MM.1S (cell line): ENCODE data around the gene TAPBP.
"Not testable (repeated sequence)": the region's sequence is repeated elsewhere in the genome, so short reads cannot be mapped to it uniquely, and the experiment has no call there.

ENCODE experiments used
- DNase-seq: peaks from one replicate; pipeline ENCODE4 v3.0.0-alpha.2; 2015
- H2AFZ ChIP-seq: fragments of 300-600 bp; sonication (generic); 2 replicates; pipeline ENCODE4 v1.6.0; 2016; ENCODE audit warnings: antibody characterized with exemption, low read length
- H3F3A ChIP-seq: fragments of 300-600 bp; sonication (generic); 2 replicates; pipeline ENCODE4 v1.6.1; 2016; ENCODE audit warnings: mild to moderate bottlenecking, antibody characterized with exemption, low read length, moderate library complexity, mixed read lengths; ENCODE audit not compliant: insufficient read depth
- H3K27ac ChIP-seq: fragments of 300-600 bp; sonication (generic); 2 replicates; pipeline ENCODE4 v1.5.1; 2016; ENCODE audit warnings: mild to moderate bottlenecking, low read length
- H3K27me3 ChIP-seq: fragments of 300-600 bp; sonication (generic); replicated peaks from 2 replicates; pipeline ENCODE4 v1.6.0; 2016; ENCODE audit warnings: low read length; ENCODE audit not compliant: insufficient read depth
- H3K36me3 ChIP-seq: fragments of 300-600 bp; sonication (generic); replicated peaks from 2 replicates; pipeline ENCODE4 v1.6.1; 2016; ENCODE audit warnings: mild to moderate bottlenecking, low read length, mixed read lengths; ENCODE audit not compliant: insufficient read depth
- H3K4me1 ChIP-seq: fragments of 300-600 bp; sonication (generic); 2 replicates; pipeline ENCODE4 v1.6.1; 2016; ENCODE audit warnings: low read length, mixed read lengths
- H3K4me2 ChIP-seq: fragments of 300-600 bp; sonication (generic); 2 replicates; pipeline ENCODE4 v1.6.0; 2016; ENCODE audit warnings: low read depth, low read length
- H3K4me3 ChIP-seq: fragments of 300-600 bp; sonication (generic); 2 replicates; pipeline ENCODE4 v1.5.1; 2016; ENCODE audit warnings: low read length, mixed read lengths
- H3K79me2 ChIP-seq: fragments of 300-600 bp; sonication (generic); 2 replicates; pipeline ENCODE4 v1.6.1; 2016; ENCODE audit warnings: mixed run types, low read length, mixed read lengths
- H3K9ac ChIP-seq: fragments of 300-600 bp; sonication (generic); 2 replicates; pipeline ENCODE4 v1.6.1; 2016; ENCODE audit warnings: low read length, mixed read lengths
- H3K9me2 ChIP-seq: fragments of 300-600 bp; sonication (generic); replicated peaks from 2 replicates; pipeline ENCODE4 v1.6.1; 2016; ENCODE audit warnings: mild to moderate bottlenecking, low read length, mixed read lengths; ENCODE audit not compliant: insufficient read depth
- H3K9me3 ChIP-seq: fragments of 300-600 bp; sonication (generic); replicated peaks from 2 replicates; pipeline ENCODE4 v1.6.1; 2016; ENCODE audit warnings: mild to moderate bottlenecking, low read length, mixed read lengths; ENCODE audit not compliant: insufficient read depth
- H4K20me1 ChIP-seq: fragments of 300-600 bp; sonication (generic); 2 replicates; pipeline ENCODE4 v1.6.1; 2016; ENCODE audit warnings: mild to moderate bottlenecking, low read length, moderate library complexity, mixed read lengths; ENCODE audit not compliant: insufficient read depth
- EZH2 ChIP-seq: fragments of 300-600 bp; sonication (generic); optimal IDR thresholded peaks from 2 replicates; pipeline ENCODE3; 2017; ENCODE audit warnings: low read depth, mild to moderate bottlenecking, antibody characterized with exemption, low read length, mixed read lengths
- EZH2phosphoT487 ChIP-seq: fragments of 300-600 bp; sonication (generic); IDR thresholded peaks from 2 replicates; pipeline ENCODE4 v1.6.1; 2018; ENCODE audit warnings: antibody characterized with exemption, low read length
- TF ChIP-seq, protein P1 (sequence below): fragments of 300-600 bp; sonication (generic); IDR thresholded peaks from 2 replicates; pipeline ENCODE4 v1.5.1; 2016; ENCODE audit warnings: antibody characterized with exemption, low read length, mixed read lengths

TAPBP gene

DNA sequence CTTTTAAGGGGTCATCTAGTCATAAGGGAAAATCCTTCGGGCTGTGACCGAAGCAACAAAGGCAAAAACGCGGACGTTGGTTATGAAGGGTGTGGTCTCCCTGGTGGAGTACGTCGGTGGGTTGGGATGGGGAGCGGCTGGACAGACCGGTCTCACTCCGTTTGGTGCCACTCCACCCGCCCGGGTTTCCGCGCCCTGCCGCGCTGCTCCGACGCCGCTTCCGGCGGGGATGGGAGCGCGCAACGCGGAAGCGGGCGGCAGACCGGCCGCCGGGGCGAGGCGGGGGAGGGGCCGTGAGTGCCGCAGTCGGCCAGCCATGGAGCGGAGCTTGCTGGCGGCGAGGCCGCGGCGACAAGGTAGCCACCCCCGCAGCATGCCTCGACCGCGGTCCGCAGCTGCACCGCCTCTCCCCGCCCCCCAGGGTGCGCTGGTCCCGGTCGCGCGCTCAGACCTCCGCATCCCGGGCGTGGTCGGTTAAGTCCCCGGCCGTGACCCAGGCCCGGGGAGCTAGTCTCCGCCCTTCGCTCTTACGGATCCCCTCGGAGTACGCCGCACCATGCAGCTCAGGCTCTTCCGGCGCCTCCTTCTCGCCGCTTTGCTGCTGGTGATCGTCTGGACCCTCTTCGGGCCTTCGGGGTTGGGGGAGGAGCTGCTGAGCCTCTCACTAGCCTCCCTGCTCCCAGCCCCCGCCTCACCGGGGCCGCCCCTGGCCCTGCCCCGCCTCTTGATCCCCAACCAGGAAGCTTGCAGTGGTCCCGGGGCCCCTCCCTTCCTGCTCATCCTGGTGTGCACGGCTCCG is 36.8 kb downstream of the TAPBP start, which contains the start of gene B3GALT4:
TSS of gene B3GALT4 (plus strand) at position 260 of the 799 bp plus-strand sequence. CDS start at position 557, 297 bp downstream.
- H3K36me3 ChIP-seq, result peaks cover 7% of the 10 kb centered on the region; the same call in 1 of the 2 replicates
- H3K79me2 ChIP-seq, result peaks cover 39% of the 10 kb centered on the region
- H3K4me2 ChIP-seq, result no peak within 1 kb of the TSS
- H4K20me1 ChIP-seq, result peaks cover 25% of the 10 kb centered on the region
- no peak within 1 kb of the TSS for H3K9ac ChIP-seq
- no peaks in the 10 kb centered on the region for H3K9me2 ChIP-seq
- no peak for DNase-seq
- H3K4me3 ChIP-seq, result no peak within 1 kb of the TSS
- TF ChIP-seq EZH2phosphoT487, result no peak
- TF ChIP-seq, protein P1, sequence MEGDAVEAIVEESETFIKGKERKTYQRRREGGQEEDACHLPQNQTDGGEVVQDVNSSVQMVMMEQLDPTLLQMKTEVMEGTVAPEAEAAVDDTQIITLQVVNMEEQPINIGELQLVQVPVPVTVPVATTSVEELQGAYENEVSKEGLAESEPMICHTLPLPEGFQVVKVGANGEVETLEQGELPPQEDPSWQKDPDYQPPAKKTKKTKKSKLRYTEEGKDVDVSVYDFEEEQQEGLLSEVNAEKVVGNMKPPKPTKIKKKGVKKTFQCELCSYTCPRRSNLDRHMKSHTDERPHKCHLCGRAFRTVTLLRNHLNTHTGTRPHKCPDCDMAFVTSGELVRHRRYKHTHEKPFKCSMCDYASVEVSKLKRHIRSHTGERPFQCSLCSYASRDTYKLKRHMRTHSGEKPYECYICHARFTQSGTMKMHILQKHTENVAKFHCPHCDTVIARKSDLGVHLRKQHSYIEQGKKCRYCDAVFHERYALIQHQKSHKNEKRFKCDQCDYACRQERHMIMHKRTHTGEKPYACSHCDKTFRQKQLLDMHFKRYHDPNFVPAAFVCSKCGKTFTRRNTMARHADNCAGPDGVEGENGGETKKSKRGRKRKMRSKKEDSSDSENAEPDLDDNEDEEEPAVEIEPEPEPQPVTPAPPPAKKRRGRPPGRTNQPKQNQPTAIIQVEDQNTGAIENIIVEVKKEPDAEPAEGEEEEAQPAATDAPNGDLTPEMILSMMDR, result no peak
- TF ChIP-seq EZH2, result no peak
- peaks cover 63% of the 10 kb centered on the region for H3F3A ChIP-seq
- no peaks in the 10 kb centered on the region for H3K9me3 ChIP-seq
- no peak within 1 kb of the TSS for H2AFZ ChIP-seq
- H3K27me3 ChIP-seq, result no peaks in the 10 kb centered on the region
- no peak within 1 kb of the TSS for H3K27ac ChIP-seq
- H3K4me1 ChIP-seq, result peaks cover 9% of the 10 kb centered on the region

DNA sequence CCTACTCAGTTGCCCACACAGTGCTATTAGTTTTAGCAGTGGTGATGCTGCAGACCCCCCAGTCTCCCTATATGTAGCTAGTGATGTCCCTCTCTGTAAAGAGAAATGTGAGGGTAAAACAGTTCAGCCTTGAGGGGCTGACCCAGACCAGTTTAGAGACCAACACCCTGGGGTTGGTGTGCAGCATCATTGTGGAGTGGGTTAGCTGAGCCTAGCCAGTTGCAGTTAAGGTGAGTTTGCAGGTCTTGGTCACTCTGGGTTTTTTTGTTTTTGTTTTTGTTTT is 37.4 kb downstream of the TAPBP start:
- no peak for DNase-seq
- Histone ChIP-seq H3K9ac (no peak overlapping the region), H3K9me2 (no peaks in the 10 kb centered on the region), H3K79me2 (peaks cover 41% of the 10 kb centered on the region), H3K27ac (no peak overlapping the region), H3K36me3 (peaks cover 7% of the 10 kb centered on the region; the same call in 1 of the 2 replicates), H3K4me3 (no peak overlapping the region), H2AFZ (no peak overlapping the region), H3F3A (peaks cover 64% of the 10 kb centered on the region), H3K4me2 (no peak overlapping the region), H4K20me1 (peaks cover 25% of the 10 kb centered on the region), H3K27me3 (no peaks in the 10 kb centered on the region), H3K9me3 (no peaks in the 10 kb centered on the region), H3K4me1 (peaks cover 9% of the 10 kb centered on the region)
- TF ChIP-seq EZH2 (no peak), EZH2phosphoT487 (no peak)
- TF ChIP-seq, protein P1, result no peak

DNA sequence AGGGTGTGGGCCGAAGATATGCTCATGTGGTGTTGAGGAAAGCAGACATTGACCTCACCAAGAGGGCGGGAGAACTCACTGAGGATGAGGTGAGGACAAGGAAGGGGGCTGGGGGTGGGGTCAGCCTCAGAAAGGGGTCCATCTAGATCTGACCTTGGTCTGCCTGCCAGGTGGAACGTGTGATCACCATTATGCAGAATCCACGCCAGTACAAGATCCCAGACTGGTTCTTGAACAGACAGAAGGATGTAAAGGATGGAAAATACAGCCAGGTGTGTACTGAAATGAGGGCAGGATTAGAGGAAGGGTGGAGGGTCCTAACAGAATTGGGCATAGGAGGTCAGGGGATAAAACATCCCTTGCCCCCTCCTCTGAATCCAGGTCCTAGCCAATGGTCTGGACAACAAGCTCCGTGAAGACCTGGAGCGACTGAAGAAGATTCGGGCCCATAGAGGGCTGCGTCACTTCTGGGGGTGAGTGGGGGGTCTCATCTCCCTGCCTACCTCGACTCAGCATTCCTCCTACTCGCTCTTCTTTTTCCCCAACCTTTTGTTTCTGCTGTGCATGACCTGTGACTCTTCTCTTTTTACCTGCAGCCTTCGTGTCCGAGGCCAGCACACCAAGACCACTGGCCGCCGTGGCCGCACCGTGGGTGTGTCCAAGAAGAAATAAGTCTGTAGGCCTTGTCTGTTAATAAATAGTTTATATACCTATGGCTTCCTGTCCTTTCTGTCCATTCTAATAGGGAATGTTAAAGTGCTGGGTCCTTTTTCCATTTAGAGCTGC is 37.9 kb downstream of the TAPBP start:
- not testable (repeated sequence) for DNase-seq, H3K27me3 ChIP-seq, H3K27ac ChIP-seq, H3K36me3 ChIP-seq, H3K4me3 ChIP-seq, H3K9me2 ChIP-seq, H3K9me3 ChIP-seq, H3K4me1 ChIP-seq, H3K9ac ChIP-seq, H2AFZ ChIP-seq, H3K4me2 ChIP-seq
- Histone ChIP-seq H3K79me2 (peaks cover 46% of the 10 kb centered on the region), H4K20me1 (peaks cover 25% of the 10 kb centered on the region), H3F3A (peaks cover 64% of the 10 kb centered on the region)
